ENCODE data around the gene UBE2Z.

The UBE2Z gene

DNA sequence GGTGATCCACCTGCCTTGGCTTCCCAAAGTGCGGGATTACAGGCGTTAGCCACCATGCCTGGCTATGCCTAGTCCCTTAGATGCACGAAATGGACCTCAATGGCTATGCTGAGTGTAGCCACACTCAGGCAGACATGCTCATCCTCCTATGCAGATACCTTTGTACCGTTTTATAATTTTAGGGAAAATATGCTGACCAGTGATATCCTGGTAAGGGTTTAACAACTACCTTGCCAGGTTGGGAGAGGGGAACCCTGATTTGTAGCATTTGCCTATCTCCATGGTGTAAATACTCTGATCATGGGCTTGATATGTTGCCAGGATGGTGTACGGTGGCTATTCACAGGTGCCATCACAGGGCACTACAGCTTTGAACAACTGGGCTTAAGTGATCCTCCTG, 43.4 kb downstream of the UBE2Z start:
- DNase-seq (ENCODE audit: insufficient read length, low spot score), result no peak
- FAIRE-seq, result no peak

DNA sequence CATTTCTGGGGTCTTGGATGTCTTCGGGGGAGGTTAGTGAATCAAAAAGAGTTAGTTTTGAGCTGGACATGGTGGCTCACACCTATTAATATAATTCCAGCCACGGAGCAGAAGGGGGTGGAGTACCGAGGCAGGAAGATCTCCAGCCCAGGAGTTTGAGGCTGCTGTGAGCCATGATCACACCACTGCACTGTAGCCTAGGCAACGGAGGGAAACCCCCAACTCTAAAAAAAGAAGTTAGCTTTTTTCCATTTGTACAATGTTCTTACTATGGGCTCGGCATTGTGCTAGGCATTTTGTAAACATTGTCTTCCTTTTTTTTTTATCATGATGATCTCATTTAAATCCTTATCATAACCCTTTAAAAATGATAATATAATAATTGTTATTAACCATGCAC, 44.7 kb downstream of the UBE2Z start:
- TF ChIP-seq SPI1 (IDR thresholded peaks at IDR 0.05; ENCODE audit: low read depth, low read length) (no peak), POLR2AphosphoS5 (IDR thresholded peaks at IDR 0.05; ENCODE audit: low read depth, low read length) (no peak), POU2F2 (IDR thresholded peaks at IDR 0.05; ENCODE audit: low read depth, low read length) (no peak), TAF1 (IDR thresholded peaks at IDR 0.05; ENCODE audit: low read depth, low read length) (no peak), PAX5 (IDR thresholded peaks at IDR 0.05; ENCODE audit: insufficient read depth, low read length, severe bottlenecking) (no peak), POLR2A (IDR thresholded peaks at IDR 0.05; ENCODE audit: low read depth, low read length) (no peak)
- FAIRE-seq, result peak; percentile 58
- no peak for DNase-seq (ENCODE audit: insufficient read length, low spot score)

More for the DNA sequence above, 43.4 kb downstream of the UBE2Z start:
- no peak for TF ChIP-seq POLR2A (IDR thresholded peaks at IDR 0.05; ENCODE audit: low read depth, low read length)
- TF ChIP-seq POLR2AphosphoS5 (IDR thresholded peaks at IDR 0.05; ENCODE audit: low read depth, low read length), result no peak
- no peak for TF ChIP-seq TAF1 (IDR thresholded peaks at IDR 0.05; ENCODE audit: low read depth, low read length)
- no peak for TF ChIP-seq POU2F2 (IDR thresholded peaks at IDR 0.05; ENCODE audit: low read depth, low read length)
- TF ChIP-seq PAX5 (IDR thresholded peaks at IDR 0.05; ENCODE audit: insufficient read depth, low read length, severe bottlenecking), result no peak
- TF ChIP-seq SPI1 (IDR thresholded peaks at IDR 0.05; ENCODE audit: low read depth, low read length), result no peak

- FAIRE-seq, result no peak
Observed at GRCh38 chr17:48954300-48954755, 46.1 kb downstream of the UBE2Z start.

DNA sequence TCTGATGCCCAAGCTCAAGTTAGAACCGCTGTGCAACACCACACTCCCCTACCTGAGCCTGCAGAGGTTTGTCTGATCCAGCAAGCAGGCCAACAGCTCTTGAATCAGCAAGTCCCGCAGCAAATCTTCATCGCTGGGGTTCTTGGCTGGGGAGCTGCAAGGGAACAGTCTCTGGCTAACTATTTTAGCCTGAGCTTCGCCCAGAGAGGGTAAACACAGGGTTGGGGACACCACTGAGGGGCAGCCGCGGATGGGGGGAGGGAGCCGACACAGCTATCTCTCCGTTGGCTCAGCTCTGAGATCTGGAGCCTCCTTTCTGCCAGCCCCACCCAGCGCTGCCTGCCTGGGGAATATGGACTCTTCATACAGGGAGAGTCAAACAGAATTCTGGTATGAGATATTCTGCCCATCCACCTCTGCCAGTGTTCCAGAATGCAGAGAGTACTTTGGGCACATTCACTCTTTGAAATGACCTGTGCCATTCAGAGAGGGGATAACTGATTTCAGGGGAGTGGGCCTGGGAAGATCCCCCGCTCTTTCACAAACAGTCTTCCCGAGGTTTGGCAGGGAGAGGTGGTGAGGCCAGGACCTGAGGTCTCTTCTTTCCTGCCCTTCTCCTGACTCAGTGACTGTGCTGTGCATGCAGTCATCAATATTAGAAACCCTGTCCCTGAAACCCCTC, 52.8 kb downstream of the UBE2Z start:
- DNase-seq (ENCODE audit: insufficient read length, low spot score) (no peak), FAIRE-seq (no peak)
- TF ChIP-seq PAX5 (IDR thresholded peaks at IDR 0.05; ENCODE audit: insufficient read depth, low read length, severe bottlenecking) (no peak), POLR2A (IDR thresholded peaks at IDR 0.05; ENCODE audit: low read depth, low read length) (no peak), POLR2AphosphoS5 (IDR thresholded peaks at IDR 0.05; ENCODE audit: low read depth, low read length) (no peak), POU2F2 (IDR thresholded peaks at IDR 0.05; ENCODE audit: low read depth, low read length) (no peak), TAF1 (IDR thresholded peaks at IDR 0.05; ENCODE audit: low read depth, low read length) (no peak), SPI1 (IDR thresholded peaks at IDR 0.05; ENCODE audit: low read depth, low read length) (no peak)

More at GRCh38 chr17:48954300-48954755, 46.1 kb downstream of the UBE2Z start:
- TF ChIP-seq POLR2AphosphoS5 (IDR thresholded peaks at IDR 0.05; ENCODE audit: low read depth, low read length) (no peak), POLR2A (IDR thresholded peaks at IDR 0.05; ENCODE audit: low read depth, low read length) (no peak), POU2F2 (IDR thresholded peaks at IDR 0.05; ENCODE audit: low read depth, low read length) (no peak), TAF1 (IDR thresholded peaks at IDR 0.05; ENCODE audit: low read depth, low read length) (no peak), PAX5 (IDR thresholded peaks at IDR 0.05; ENCODE audit: insufficient read depth, low read length, severe bottlenecking) (no peak)
- no peak for DNase-seq (ENCODE audit: insufficient read length, low spot score)

- TF ChIP-seq SPI1 (IDR thresholded peaks at IDR 0.05; ENCODE audit: low read depth, low read length) (no peak), POLR2AphosphoS5 (IDR thresholded peaks at IDR 0.05; ENCODE audit: low read depth, low read length) (no peak), PAX5 (IDR thresholded peaks at IDR 0.05; ENCODE audit: insufficient read depth, low read length, severe bottlenecking) (no peak), TAF1 (IDR thresholded peaks at IDR 0.05; ENCODE audit: low read depth, low read length) (no peak), POU2F2 (IDR thresholded peaks at IDR 0.05; ENCODE audit: low read depth, low read length) (no peak), POLR2A (IDR thresholded peaks at IDR 0.05; ENCODE audit: low read depth, low read length) (no peak)
- FAIRE-seq (no peak), DNase-seq (ENCODE audit: insufficient read length, low spot score) (no peak)
Observed at GRCh38 chr17:48961516-48962233, 53.5 kb downstream of the UBE2Z start.

DNA sequence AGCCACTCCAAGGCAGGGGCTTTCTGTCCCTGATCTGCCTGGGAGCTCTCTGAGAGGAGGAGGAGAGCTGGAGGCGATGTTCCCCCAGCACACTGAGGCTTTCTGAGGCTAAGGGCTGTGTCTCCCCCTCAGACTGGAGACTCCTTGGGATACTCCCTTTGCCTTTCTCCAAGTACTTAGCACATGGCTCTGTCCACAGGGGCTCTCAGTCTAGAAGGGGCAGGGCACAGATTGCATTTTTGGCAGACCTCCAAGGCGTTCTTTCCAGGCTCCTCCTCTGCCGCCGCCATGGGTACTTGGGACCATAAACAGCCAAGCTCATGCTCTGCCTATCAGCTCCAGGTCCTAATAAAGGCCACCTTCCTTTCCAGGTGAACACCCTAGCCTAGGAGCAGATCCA, 62.0 kb downstream of the UBE2Z start:
- FAIRE-seq (no peak), DNase-seq (ENCODE audit: insufficient read length, low spot score) (no peak)
- no peak for TF ChIP-seq POLR2AphosphoS5 (IDR thresholded peaks at IDR 0.05; ENCODE audit: low read depth, low read length)

- no peak for DNase-seq (ENCODE audit: insufficient read length, low spot score)
- FAIRE-seq, result no peak
- no peak for TF ChIP-seq POLR2A (IDR thresholded peaks at IDR 0.05; ENCODE audit: low read depth, low read length)
Observed at GRCh38 chr17:48970865-48971687, 62.9 kb downstream of the UBE2Z start.

DNA sequence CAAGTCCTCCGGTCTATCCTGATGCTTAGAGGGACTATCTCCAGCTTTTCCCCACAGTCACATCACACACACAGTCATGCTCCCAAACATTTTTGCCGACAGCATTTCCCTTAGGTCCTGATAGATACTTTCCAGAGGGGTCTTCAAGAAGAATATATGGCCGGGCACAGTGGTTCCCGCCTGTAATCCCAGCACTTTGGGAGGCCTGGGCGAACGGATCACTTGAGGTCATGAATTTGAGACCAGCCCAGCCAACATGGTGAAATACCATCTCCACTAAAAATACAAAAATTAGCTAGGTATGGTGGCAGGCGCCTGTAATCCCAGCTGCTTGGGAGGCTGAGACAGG, 64.5 kb downstream of the UBE2Z start:
- FAIRE-seq, result no peak
- TF ChIP-seq PAX5 (IDR thresholded peaks at IDR 0.05; ENCODE audit: insufficient read depth, low read length, severe bottlenecking), result no peak
- DNase-seq (ENCODE audit: insufficient read length, low spot score), result no peak

DNA sequence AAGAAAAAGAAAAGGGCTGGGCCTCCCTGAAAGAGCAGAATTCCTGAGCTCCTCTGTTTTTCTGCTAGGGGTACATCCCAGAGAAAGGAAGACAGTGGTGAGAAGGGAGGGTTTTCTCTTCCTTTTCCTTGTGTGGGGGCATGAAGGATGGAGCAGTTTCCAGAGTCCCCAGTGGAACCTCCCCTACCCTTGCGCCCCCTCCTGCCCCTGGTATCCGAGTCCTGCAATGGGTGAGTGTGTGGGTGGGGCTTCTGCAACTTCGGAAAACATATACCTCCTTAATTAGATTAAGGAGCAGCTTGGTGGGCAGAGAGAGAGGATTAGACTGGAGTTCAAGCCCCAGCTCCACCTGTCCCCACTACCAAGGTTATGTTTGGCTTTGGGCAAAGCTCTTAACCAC, 65.6 kb downstream of the UBE2Z start:
- no peak for DNase-seq (ENCODE audit: insufficient read length, low spot score)
- FAIRE-seq, result no peak
- TF ChIP-seq POLR2AphosphoS5 (IDR thresholded peaks at IDR 0.05; ENCODE audit: low read depth, low read length) (no peak), TAF1 (IDR thresholded peaks at IDR 0.05; ENCODE audit: low read depth, low read length) (no peak), SPI1 (IDR thresholded peaks at IDR 0.05; ENCODE audit: low read depth, low read length) (no peak), POU2F2 (IDR thresholded peaks at IDR 0.05; ENCODE audit: low read depth, low read length) (no peak), POLR2A (IDR thresholded peaks at IDR 0.05; ENCODE audit: low read depth, low read length) (no peak), PAX5 (IDR thresholded peaks at IDR 0.05; ENCODE audit: insufficient read depth, low read length, severe bottlenecking) (no peak)
